NB4 (cell line): Measurements from ENCODE around the gene DENND5B.
A peak's percentile ranks its signal among the peaks of the same experiment; 100 is the strongest.
"Not testable (repeated sequence)": the region's sequence is repeated elsewhere in the genome, so short reads cannot be mapped to it uniquely, and the experiment has no call there.

Experiments used
- DNase-seq: peaks from one replicate; pipeline ENCODE4 v3.0.0; 2010; ENCODE audit warnings: low read depth
- H3K4me3 ChIP-seq: one replicate; pipeline ENCODE4 v1.5.1; 2011; ENCODE audit warnings: mild to moderate bottlenecking, low read depth, low read length, moderate library complexity
- MYC ChIP-seq: IDR thresholded peaks from 2 replicates; pipeline ENCODE4 v1.6.1; 2011; ENCODE audit warnings: low read depth, low read length
- POLR2A ChIP-seq: IDR thresholded peaks from 2 replicates; pipeline ENCODE4 v1.6.1; 2011; ENCODE audit warnings: mild to moderate bottlenecking; ENCODE audit not compliant: insufficient read length; ENCODE audit errors: extremely low read depth
- TF ChIP-seq, protein P1 (sequence below): IDR thresholded peaks from 2 replicates; pipeline ENCODE4 v1.6.1; 2011; ENCODE audit warnings: low read depth, low read length
- TF ChIP-seq, protein P2 (sequence below): IDR thresholded peaks from one replicate; pipeline ENCODE4 v1.5.1; 2012; ENCODE audit warnings: low read depth, low read length

Gene DENND5B

DNA sequence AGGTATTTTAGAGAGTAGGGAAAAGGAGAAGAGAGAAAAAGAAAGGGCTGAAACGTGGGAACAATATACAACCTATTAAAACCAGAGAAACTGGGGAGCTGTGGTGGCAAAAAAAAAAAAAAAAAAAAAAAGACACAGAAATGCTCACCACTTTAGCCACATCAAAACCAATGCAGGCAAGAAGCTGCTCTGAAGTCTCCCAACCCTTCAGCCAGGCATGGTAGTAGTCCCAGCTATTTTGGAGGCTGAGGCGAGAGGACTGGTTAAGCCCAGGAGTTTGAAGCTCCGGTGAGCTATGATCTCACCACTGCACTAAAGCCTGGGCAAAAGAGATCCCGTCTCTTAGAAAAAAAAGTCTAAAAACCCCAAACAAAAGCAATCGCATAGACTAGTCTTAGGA, 33.2 kb downstream of the DENND5B start:
- TF ChIP-seq, protein P1, sequence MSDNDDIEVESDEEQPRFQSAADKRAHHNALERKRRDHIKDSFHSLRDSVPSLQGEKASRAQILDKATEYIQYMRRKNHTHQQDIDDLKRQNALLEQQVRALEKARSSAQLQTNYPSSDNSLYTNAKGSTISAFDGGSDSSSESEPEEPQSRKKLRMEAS: no peak
- TF ChIP-seq, protein P2, sequence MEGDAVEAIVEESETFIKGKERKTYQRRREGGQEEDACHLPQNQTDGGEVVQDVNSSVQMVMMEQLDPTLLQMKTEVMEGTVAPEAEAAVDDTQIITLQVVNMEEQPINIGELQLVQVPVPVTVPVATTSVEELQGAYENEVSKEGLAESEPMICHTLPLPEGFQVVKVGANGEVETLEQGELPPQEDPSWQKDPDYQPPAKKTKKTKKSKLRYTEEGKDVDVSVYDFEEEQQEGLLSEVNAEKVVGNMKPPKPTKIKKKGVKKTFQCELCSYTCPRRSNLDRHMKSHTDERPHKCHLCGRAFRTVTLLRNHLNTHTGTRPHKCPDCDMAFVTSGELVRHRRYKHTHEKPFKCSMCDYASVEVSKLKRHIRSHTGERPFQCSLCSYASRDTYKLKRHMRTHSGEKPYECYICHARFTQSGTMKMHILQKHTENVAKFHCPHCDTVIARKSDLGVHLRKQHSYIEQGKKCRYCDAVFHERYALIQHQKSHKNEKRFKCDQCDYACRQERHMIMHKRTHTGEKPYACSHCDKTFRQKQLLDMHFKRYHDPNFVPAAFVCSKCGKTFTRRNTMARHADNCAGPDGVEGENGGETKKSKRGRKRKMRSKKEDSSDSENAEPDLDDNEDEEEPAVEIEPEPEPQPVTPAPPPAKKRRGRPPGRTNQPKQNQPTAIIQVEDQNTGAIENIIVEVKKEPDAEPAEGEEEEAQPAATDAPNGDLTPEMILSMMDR: no peak
- TF ChIP-seq MYC (no peak), POLR2A (no peak)
- no peak overlapping the region for H3K4me3 ChIP-seq

DNA sequence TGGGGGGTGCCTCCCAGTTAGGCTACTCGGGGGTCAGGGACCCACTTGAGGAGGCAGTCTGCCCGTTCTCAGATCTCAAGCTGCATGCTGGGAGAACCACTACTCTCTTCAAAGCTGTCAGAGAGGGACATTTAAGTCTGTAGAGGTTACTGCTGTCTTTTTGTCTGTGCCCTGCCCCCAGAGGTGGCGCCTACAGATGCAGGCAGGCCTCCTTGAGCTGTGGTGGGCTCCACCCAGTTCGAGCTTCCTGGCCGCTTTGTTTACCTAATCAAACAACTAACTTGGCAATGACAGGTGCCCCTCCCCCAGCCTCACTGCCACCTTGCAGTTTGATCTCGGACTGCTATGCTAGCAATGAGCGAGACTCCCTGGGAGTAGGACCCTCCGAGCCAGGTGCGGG, 35.5 kb downstream of the DENND5B start:
- not testable (repeated sequence) for DNase-seq, H3K4me3 ChIP-seq

More for the DNA sequence above, 33.2 kb downstream of the DENND5B start:
- DNase-seq: no peak

DNA sequence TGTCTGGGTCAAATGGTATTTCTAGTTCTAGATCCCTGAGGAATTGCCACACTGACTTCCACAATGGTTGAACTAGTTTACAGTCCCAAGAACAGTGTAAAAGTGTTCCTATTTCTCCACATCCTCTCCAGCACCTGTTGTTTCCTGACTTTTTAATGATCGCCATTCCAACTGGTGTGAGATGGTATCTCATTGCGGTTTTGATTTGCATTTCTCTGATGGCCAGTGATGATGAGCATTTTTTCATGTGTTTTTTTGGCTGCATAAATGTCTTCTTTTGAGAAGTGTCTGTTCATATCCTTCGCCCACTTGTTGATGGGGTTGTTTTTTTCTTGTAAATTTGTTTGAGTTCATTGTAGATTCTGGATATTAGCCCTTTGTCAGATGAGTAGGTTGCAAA, 40.3 kb downstream of the DENND5B start:
- not testable (repeated sequence) for H3K4me3 ChIP-seq, DNase-seq

DNA sequence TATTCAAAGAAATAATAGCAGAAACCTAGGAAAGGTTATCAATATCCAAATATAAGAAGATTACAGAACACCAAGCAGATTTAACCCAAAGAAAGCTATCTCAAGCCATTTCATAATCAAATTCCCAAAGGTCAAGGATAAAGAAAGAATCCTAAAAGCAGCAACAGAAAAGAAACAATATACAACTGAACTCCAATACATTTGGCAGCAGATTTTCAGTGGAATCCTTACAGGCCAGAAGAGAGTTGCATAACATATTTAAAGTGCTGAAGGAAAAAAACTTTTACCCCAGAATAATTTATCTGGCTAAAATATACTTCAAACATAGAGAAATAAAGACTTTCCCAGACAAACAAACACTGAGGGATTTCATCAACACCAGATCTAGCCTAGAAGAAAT, 54.3 kb downstream of the DENND5B start:
- no peak for DNase-seq
- H3K4me3 ChIP-seq: no peak overlapping the region
- TF ChIP-seq, protein P2: no peak
- TF ChIP-seq, protein P1: no peak
- TF ChIP-seq MYC: no peak
- no peak for TF ChIP-seq POLR2A

DNA sequence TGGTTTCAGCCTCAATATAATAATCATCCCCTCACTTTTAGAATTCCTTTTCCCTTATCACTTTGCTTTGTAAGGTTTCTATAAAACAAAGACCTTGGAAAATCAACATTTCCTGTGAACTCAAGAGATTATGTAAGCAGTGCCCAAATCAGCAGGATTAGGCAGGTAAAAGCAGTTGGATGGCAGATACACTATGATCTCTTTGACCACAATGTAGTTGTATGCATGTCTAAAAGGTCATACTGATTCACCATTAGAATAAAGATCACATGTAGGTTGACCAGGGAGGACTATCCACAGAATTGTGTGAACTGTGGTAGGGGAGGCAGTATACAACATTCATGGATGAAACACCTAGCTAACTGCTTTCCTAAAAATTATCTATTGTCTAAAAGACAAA, 57.5 kb downstream of the DENND5B start:
- DNase-seq: no peak
- no peak for TF ChIP-seq MYC
- TF ChIP-seq, protein P2: no peak
- no peak for TF ChIP-seq POLR2A
- TF ChIP-seq, protein P1: no peak
- H3K4me3 ChIP-seq: no peak overlapping the region

DNA sequence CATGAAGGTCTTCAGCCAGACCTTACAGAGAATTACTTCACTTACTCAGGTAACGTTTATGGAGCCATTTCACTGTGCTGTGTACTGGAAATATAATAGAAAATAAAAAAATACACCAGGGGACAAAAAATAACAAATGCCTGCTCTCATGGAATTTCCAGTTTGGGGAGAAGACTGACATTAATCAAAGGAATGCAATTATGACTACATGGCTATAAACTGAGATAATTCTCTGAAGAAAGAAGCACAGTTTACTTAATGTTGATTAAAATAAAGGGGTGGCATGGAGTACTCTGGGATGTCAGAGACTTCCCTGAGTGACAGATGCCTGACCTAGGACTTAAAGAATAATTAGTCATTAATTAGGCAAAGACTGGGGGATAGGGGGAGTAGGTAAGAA, 59.0 kb downstream of the DENND5B start:
- H3K4me3 ChIP-seq: no peak overlapping the region
- no peak for DNase-seq
- TF ChIP-seq POLR2A (no peak), MYC (no peak)
- TF ChIP-seq, protein P1: no peak
- TF ChIP-seq, protein P2: no peak

DNA sequence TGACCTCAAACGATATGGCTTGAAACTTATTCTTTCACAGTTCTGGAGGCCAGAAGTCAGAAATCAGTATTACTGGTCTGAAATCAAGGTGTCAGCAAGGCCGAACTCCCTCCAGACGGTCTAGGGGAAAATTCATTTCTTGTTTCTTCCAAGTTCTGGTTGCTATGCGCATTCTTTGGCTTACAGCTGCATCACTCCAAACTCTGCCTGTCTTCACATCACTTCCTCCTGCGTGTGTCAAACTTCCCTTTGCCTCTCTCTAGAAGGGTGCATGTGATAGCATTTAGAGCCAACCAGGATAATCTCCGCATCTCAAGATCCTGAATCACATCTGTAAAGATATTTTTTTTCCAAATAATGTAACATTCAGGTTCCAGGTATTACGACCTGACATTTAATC, 62.8 kb downstream of the DENND5B start:
- no peak for TF ChIP-seq POLR2A
- no peak overlapping the region for H3K4me3 ChIP-seq
- DNase-seq: peak; percentile 12

DNA sequence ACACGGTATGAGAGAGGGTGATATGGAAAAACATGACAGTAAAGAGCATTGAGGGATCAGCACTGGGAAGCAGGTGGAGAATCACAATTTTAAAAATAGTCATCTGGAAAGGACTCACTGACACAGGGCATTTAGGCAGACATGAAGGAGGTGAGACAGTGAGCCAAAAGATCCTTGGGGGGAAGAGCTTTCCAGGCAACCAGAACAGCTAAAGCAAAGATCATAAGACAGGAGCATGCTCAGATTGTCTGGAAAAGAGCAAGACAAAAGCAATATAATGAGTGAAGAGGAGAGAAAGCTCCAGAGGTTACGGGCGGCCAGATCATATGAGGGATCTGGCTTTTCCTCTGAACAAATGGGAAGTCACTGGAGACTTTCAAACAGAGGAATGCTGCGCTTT, 63.9 kb downstream of the DENND5B start:
- H3K4me3 ChIP-seq: no peak overlapping the region
- TF ChIP-seq, protein P2: no peak
- TF ChIP-seq MYC (no peak), POLR2A (no peak)
- TF ChIP-seq, protein P1: no peak
- no peak for DNase-seq
